GM23338 (cell line): ENCODE results near the gene CD48. TPM values are rescaled to one million over a fixed set of nuclear protein-coding genes. Genes with fewer than 3 reads are reported as not detected.

Source experiments
- ATAC-seq: fragments of 200-7000 bp; cut with Tn5 transposase; 3 replicates; pipeline ENCODE4 v1.9.1; 2020
- DNase-seq: peaks from one replicate; pipeline ENCODE4 v3.0.0-alpha.2; 2015; ENCODE audit warnings: low spot score
- H2AFZ ChIP-seq: fragments of 200-600 bp; sonication (generic); 2 replicates; pipeline ENCODE4 v1.8.0; 2016; ENCODE audit warnings: antibody characterized with exemption, mild to moderate bottlenecking, moderate library complexity
- H3F3A ChIP-seq: fragments of 200-600 bp; sonication (generic); replicated peaks from 2 replicates; pipeline ENCODE4 v1.8.0; 2017; ENCODE audit warnings: antibody characterized with exemption, mixed run types, low read depth
- H3K27ac ChIP-seq: fragments of 200-600 bp; sonication (generic); 2 replicates; pipeline ENCODE4 v1.6.1; 2016; ENCODE audit warnings: low read depth
- H3K27me3 ChIP-seq: fragments of 200-600 bp; sonication (generic); 2 replicates; pipeline ENCODE4 v1.8.0; 2016; ENCODE audit warnings: mild to moderate bottlenecking, mixed run types, moderate library complexity; ENCODE audit not compliant: insufficient read depth
- H3K36me3 ChIP-seq: fragments of 200-600 bp; sonication (generic); 2 replicates; pipeline ENCODE4 v1.8.0; 2016; ENCODE audit warnings: mild to moderate bottlenecking; ENCODE audit not compliant: insufficient read depth
- H3K4me1 ChIP-seq: fragments of 200-600 bp; sonication (generic); 2 replicates; pipeline ENCODE4 v1.8.0; 2016; ENCODE audit warnings: mild to moderate bottlenecking, moderate library complexity; ENCODE audit not compliant: insufficient read depth
- H3K4me2 ChIP-seq: fragments of 200-600 bp; sonication (generic); 2 replicates; pipeline ENCODE4 v1.7.1; 2017; ENCODE audit warnings: mixed run types
- H3K4me3 ChIP-seq: fragments of 200-600 bp; sonication (generic); 2 replicates; pipeline ENCODE4 v1.6.1; 2016; ENCODE audit warnings: mixed run types
- H3K79me2 ChIP-seq: fragments of 200-600 bp; sonication (generic); replicated peaks from 2 replicates; pipeline ENCODE4 v1.8.0; 2017; ENCODE audit warnings: mild to moderate bottlenecking; ENCODE audit not compliant: insufficient read depth
- H3K9me2 ChIP-seq: fragments of 200-600 bp; sonication (generic); 2 replicates; pipeline ENCODE4 v1.8.0; 2017; ENCODE audit not compliant: insufficient read depth
- H4K20me1 ChIP-seq: fragments of 200-600 bp; sonication (generic); replicated peaks from 2 replicates; pipeline ENCODE4 v1.8.0; 2017; ENCODE audit warnings: mild to moderate bottlenecking; ENCODE audit not compliant: insufficient read depth
- H3K27ac Mint-ChIP-seq: 2 replicates; pipeline ENCODE4 v1.8.0; 2020; ENCODE audit warnings: inconsistent platforms, mild to moderate bottlenecking, moderate library complexity, mixed read lengths
- H3K27me3 Mint-ChIP-seq: 3 replicates; pipeline ENCODE4 v1.8.0; 2022; ENCODE audit warnings: low read depth, mild to moderate bottlenecking, moderate library complexity, mixed read lengths, inconsistent platforms; ENCODE audit not compliant: insufficient read depth, poor library complexity
- H3K36me3 Mint-ChIP-seq: 3 replicates; pipeline ENCODE4 v1.8.0; 2021; ENCODE audit warnings: low read depth, mild to moderate bottlenecking, inconsistent platforms, moderate library complexity, mixed read lengths
- H3K4me1 Mint-ChIP-seq: 3 replicates; pipeline ENCODE4 v1.8.0; 2020; ENCODE audit warnings: mild to moderate bottlenecking, inconsistent platforms, mixed read lengths
- H3K4me3 Mint-ChIP-seq: 3 replicates; pipeline ENCODE4 v1.8.0; 2021; ENCODE audit warnings: moderate library complexity, mild to moderate bottlenecking, inconsistent platforms, mixed read lengths
- H3K9me3 Mint-ChIP-seq: 3 replicates; pipeline ENCODE4 v1.8.0; 2020; ENCODE audit warnings: moderate library complexity, mild to moderate bottlenecking, inconsistent platforms, mixed read lengths
- CREB1 ChIP-seq: fragments of 250-450 bp; sonication (Bioruptor Pico); IDR thresholded peaks from 2 replicates; pipeline ENCODE4 v1.5.0; 2020; ENCODE audit warnings: low read depth, mild to moderate bottlenecking, moderate library complexity
- CTCF ChIP-seq, 2 experiments: fragments of 200-600 bp in 1 of 2; sonication (generic) in 1 of 2; conservative IDR thresholded peaks; 2 replicates each; pipeline versions ENCODE4 v1.5.1 to v1.6.1; 2016 to 2017; ENCODE audit warnings: antibody characterized with exemption in 2 of 2, low read depth in 2 of 2, mild to moderate bottlenecking in 2 of 2, moderate library complexity in 1 of 2
- EZH2 ChIP-seq: fragments of 200-600 bp; sonication (generic); IDR thresholded peaks from one replicate; pipeline ENCODE4 v1.8.0; 2017; ENCODE audit warnings: antibody characterized with exemption, mild to moderate bottlenecking, low read depth; ENCODE audit not compliant: unreplicated experiment
- JUNB ChIP-seq: IDR thresholded peaks from one replicate; pipeline ENCODE4 v1.6.1; 2016; ENCODE audit warnings: antibody characterized with exemption; ENCODE audit not compliant: unreplicated experiment
- ZNF331 ChIP-seq: fragments of 250-450 bp; sonication (Bioruptor Pico); IDR thresholded peaks from 2 replicates; pipeline ENCODE4 v1.5.0; 2020; ENCODE audit warnings: low read depth, mild to moderate bottlenecking, moderate library complexity
- polyA plus RNA-seq: library from polyadenylated mRNA; unstranded; fragments of >200 nt; fragmentation: Nextera tagmentation; extraction: Ambion mirVana; gene quantifications from 2 replicates; pipeline ENCODE4 v1.2.1, GENCODE V29; 2016
- total RNA-seq: library from RNA; depleted of rRNA; stranded (reverse); fragments of >200 nt; shearing (Covaris generic); gene quantifications from 2 replicates; pipeline ENCODE4 v1.2.3, GENCODE V29; 2014
- TF ChIP-seq, protein P1 (sequence below): IDR thresholded peaks from 2 replicates; pipeline ENCODE4 v1.6.1; 2016; ENCODE audit warnings: antibody characterized with exemption
- TF ChIP-seq, protein P2 (sequence below): fragments of 250-450 bp; sonication (Bioruptor Pico); IDR thresholded peaks from 2 replicates; pipeline ENCODE4 v1.5.0; 2020; ENCODE audit warnings: mild to moderate bottlenecking, moderate library complexity
- TF ChIP-seq, protein P3 (sequence below): IDR thresholded peaks from one replicate; pipeline ENCODE4 v1.6.1; 2018; ENCODE audit warnings: antibody characterized with exemption; ENCODE audit not compliant: unreplicated experiment

Gene CD48
- total and polyA plus RNA-seq, 2 experiments from 2014 or later: 0.34 to 0.45 TPM

DNA sequence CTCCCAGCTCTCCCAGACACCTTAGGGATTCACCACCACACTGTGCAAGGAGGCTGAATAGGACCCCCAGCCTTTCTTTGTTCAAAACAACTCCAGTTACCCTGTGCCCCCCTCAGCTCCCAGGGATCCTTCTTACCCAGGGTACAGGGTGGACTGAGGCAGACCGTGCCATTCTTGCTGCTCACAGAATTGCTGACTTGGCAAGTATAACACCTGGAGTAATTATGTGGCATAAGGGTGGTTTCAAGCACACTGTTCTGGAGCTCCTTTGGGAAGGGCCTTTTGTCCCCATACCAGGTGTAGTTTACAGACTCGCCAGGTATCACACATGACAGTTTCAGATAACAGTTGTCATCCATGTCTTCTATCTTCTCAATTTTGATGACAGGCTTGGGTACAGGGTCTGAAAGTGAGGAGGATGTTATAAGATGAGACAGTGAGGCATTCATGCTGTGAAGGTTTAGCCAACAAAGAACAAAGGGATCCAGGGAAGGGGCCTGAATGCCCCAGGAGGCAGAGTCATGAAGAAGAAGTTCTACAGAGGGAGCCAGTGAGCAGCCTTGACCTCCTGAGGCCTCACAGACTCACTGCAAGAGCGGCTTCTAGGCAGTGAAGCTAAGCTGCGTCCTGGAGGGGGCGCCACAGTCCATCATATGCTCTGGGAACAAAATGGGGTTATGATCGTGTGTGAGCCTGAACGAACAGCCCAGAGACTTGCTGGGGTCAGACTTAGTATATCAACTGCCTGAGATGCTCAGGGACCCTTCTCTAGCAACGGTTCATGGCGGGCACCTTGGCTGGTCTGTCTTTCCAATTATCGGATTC, 30.3 kb downstream of the CD48 start (continued):
- peak; percentile 99 to 100 for TF ChIP-seq CTCF (conservative IDR thresholded peaks at IDR 0.05; ENCODE audit: low read depth in 2 of 2)

GRCh38 chr1:160680399-160680798, 31.2 kb downstream of the CD48 start:
- no peaks in the 10 kb centered on the region for H3K36me3 ChIP-seq
- no peak overlapping the region for H3K4me2 ChIP-seq
- Mint-ChIP-seq H3K27me3 (peaks cover 9% of the 10 kb centered on the region), H3K36me3 (no peaks in the 10 kb centered on the region), H3K9me3 (no peaks in the 10 kb centered on the region), H3K27ac (no peak overlapping the region), H3K4me1 (peaks cover 4% of the 10 kb centered on the region; the same call in 2 of the 3 replicates), H3K4me3 (no peak overlapping the region)
- no peak overlapping the region for H3K27ac ChIP-seq
- H3K79me2 ChIP-seq: no peaks in the 10 kb centered on the region
- no peaks in the 10 kb centered on the region for H3K27me3 ChIP-seq
- H4K20me1 ChIP-seq: no peaks in the 10 kb centered on the region
- no peak for ATAC-seq
- H3K9me2 ChIP-seq: no peaks in the 10 kb centered on the region
- H3K4me1 ChIP-seq: peaks cover under 1% of the 10 kb centered on the region; the same call in 1 of the 2 replicates
- no peak for DNase-seq
- H3F3A ChIP-seq: no peaks in the 10 kb centered on the region
- 0 out of 2 replicates have a peak overlapping the region, but pooled peaks have one; percentile 63 for H2AFZ ChIP-seq
- H3K4me3 ChIP-seq: no peak overlapping the region
- no peak for TF ChIP-seq JUNB
- TF ChIP-seq, protein P1, sequence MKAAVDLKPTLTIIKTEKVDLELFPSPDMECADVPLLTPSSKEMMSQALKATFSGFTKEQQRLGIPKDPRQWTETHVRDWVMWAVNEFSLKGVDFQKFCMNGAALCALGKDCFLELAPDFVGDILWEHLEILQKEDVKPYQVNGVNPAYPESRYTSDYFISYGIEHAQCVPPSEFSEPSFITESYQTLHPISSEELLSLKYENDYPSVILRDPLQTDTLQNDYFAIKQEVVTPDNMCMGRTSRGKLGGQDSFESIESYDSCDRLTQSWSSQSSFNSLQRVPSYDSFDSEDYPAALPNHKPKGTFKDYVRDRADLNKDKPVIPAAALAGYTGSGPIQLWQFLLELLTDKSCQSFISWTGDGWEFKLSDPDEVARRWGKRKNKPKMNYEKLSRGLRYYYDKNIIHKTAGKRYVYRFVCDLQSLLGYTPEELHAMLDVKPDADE: no peak
- no peak for TF ChIP-seq ZNF331
- no peak for TF ChIP-seq CTCF (conservative IDR thresholded peaks at IDR 0.05; ENCODE audit: low read depth in 2 of 2)
- TF ChIP-seq, protein P2, sequence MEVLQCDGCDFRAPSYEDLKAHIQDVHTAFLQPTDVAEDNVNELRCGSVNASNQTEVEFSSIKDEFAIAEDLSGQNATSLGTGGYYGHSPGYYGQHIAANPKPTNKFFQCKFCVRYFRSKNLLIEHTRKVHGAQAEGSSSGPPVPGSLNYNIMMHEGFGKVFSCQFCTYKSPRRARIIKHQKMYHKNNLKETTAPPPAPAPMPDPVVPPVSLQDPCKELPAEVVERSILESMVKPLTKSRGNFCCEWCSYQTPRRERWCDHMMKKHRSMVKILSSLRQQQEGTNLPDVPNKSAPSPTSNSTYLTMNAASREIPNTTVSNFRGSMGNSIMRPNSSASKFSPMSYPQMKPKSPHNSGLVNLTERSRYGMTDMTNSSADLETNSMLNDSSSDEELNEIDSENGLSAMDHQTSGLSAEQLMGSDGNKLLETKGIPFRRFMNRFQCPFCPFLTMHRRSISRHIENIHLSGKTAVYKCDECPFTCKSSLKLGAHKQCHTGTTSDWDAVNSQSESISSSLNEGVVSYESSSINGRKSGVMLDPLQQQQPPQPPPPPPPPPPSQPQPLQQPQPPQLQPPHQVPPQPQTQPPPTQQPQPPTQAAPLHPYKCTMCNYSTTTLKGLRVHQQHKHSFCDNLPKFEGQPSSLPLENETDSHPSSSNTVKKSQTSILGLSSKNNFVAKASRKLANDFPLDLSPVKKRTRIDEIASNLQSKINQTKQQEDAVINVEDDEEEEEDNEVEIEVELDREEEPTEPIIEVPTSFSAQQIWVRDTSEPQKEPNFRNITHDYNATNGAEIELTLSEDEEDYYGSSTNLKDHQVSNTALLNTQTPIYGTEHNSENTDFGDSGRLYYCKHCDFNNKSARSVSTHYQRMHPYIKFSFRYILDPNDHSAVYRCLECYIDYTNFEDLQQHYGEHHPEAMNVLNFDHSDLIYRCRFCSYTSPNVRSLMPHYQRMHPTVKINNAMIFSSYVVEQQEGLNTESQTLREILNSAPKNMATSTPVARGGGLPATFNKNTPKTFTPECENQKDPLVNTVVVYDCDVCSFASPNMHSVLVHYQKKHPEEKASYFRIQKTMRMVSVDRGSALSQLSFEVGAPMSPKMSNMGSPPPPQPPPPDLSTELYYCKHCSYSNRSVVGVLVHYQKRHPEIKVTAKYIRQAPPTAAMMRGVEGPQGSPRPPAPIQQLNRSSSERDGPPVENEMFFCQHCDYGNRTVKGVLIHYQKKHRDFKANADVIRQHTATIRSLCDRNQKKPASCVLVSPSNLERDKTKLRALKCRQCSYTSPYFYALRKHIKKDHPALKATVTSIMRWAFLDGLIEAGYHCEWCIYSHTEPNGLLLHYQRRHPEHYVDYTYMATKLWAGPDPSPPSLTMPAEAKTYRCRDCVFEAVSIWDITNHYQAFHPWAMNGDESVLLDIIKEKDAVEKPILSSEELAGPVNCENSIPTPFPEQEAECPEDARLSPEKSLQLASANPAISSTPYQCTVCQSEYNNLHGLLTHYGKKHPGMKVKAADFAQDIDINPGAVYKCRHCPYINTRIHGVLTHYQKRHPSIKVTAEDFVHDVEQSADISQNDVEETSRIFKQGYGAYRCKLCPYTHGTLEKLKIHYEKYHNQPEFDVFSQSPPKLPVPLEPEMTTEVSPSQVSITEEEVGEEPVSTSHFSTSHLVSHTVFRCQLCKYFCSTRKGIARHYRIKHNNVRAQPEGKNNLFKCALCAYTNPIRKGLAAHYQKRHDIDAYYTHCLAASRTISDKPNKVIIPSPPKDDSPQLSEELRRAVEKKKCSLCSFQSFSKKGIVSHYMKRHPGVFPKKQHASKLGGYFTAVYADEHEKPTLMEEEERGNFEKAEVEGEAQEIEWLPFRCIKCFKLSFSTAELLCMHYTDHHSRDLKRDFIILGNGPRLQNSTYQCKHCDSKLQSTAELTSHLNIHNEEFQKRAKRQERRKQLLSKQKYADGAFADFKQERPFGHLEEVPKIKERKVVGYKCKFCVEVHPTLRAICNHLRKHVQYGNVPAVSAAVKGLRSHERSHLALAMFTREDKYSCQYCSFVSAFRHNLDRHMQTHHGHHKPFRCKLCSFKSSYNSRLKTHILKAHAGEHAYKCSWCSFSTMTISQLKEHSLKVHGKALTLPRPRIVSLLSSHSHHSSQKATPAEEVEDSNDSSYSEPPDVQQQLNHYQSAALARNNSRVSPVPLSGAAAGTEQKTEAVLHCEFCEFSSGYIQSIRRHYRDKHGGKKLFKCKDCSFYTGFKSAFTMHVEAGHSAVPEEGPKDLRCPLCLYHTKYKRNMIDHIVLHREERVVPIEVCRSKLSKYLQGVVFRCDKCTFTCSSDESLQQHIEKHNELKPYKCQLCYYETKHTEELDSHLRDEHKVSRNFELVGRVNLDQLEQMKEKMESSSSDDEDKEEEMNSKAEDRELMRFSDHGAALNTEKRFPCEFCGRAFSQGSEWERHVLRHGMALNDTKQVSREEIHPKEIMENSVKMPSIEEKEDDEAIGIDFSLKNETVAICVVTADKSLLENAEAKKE (CRISPR knock-in tag): no peak
- no peak for TF ChIP-seq CREB1 (CRISPR knock-in tag)
- TF ChIP-seq, protein P3, sequence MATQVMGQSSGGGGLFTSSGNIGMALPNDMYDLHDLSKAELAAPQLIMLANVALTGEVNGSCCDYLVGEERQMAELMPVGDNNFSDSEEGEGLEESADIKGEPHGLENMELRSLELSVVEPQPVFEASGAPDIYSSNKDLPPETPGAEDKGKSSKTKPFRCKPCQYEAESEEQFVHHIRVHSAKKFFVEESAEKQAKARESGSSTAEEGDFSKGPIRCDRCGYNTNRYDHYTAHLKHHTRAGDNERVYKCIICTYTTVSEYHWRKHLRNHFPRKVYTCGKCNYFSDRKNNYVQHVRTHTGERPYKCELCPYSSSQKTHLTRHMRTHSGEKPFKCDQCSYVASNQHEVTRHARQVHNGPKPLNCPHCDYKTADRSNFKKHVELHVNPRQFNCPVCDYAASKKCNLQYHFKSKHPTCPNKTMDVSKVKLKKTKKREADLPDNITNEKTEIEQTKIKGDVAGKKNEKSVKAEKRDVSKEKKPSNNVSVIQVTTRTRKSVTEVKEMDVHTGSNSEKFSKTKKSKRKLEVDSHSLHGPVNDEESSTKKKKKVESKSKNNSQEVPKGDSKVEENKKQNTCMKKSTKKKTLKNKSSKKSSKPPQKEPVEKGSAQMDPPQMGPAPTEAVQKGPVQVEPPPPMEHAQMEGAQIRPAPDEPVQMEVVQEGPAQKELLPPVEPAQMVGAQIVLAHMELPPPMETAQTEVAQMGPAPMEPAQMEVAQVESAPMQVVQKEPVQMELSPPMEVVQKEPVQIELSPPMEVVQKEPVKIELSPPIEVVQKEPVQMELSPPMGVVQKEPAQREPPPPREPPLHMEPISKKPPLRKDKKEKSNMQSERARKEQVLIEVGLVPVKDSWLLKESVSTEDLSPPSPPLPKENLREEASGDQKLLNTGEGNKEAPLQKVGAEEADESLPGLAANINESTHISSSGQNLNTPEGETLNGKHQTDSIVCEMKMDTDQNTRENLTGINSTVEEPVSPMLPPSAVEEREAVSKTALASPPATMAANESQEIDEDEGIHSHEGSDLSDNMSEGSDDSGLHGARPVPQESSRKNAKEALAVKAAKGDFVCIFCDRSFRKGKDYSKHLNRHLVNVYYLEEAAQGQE: no peak
- TF ChIP-seq EZH2: no peak
